A549 (cell line): ENCODE data around the gene ZPR1. TPM values are rescaled to one million over a fixed set of nuclear protein-coding genes. Genes with fewer than 3 reads are reported as not detected.

Source experiments
- ATAC-seq, 2 experiments: fragments of 200-7000 bp in 1 of 2; fragments of >200 bp in 1 of 2; cut with Nextera tagmentation in 1 of 2; cut with Tn5 transposase in 1 of 2; 3 replicates each; pipeline versions ENCODE4 v1.8.0 to v1.9.1; 2018 to 2020; ENCODE audit warnings: mild to moderate bottlenecking in 1 of 2, moderate library complexity in 1 of 2
- CTCF ChIA-PET: fragments of 300-600 bp; sonication (Branson Sonifier 250); formaldehyde crosslinking; extraction: SDS; loops from one replicate; lab custom pipeline; 2021; ENCODE audit warnings: antibody characterized with exemption, inconsistent platforms; lab: Yijun Ruan, JAX
- POLR2A ChIA-PET: fragments of 350-600 bp; formaldehyde crosslinking; extraction: SDS; loops from one replicate; lab custom pipeline; 2021; ENCODE audit warnings: antibody characterized with exemption, inconsistent platforms; lab: Yijun Ruan, JAX
- DNase-seq, 2 experiments: peaks; one replicate each; pipeline versions ENCODE4 v3.0.0 to v3.0.0-alpha.2; 2011 to 2016; ENCODE audit warnings: low read depth in 1 of 2, low spot score in 1 of 2
- FAIRE-seq: peaks from 2 replicates; lab custom pipeline; 2011; peaks lifted over from hg19 to GRCh38; lab: Jason Lieb, UNC
- H3K27ac ChIP-seq, 2 experiments: fragments of >200 bp; sonication (Bioruptor Twin); formaldehyde crosslinking; 3 replicates each; pipeline ENCODE4 v1.5.1; 2016 to 2017
- H3K4me1 ChIP-seq: fragments of >200 bp; sonication (Bioruptor Twin); formaldehyde crosslinking; 3 replicates; pipeline ENCODE4 v1.6.1; 2016
- H3K4me2 ChIP-seq: fragments of >200 bp; sonication (Bioruptor Twin); formaldehyde crosslinking; 3 replicates; pipeline ENCODE4 v1.6.1; 2016
- H3K4me3 ChIP-seq: fragments of >200 bp; sonication (Bioruptor Twin); formaldehyde crosslinking; 3 replicates; pipeline ENCODE4 v1.5.1; 2016
- H3K9me3 ChIP-seq: fragments of >200 bp; sonication (Bioruptor Twin); formaldehyde crosslinking; 3 replicates; pipeline ENCODE4 v1.6.1; 2016
- CBX2 ChIP-seq: fragments of 200-600 bp; sonication (generic); IDR thresholded peaks from 2 replicates; pipeline ENCODE4 v1.6.1; 2016; ENCODE audit warnings: low read depth, mild to moderate bottlenecking, borderline replicate concordance
- CBX8 ChIP-seq: fragments of 200-600 bp; sonication (generic); IDR thresholded peaks from 2 replicates; pipeline ENCODE4 v1.6.1; 2016
- CHD2 ChIP-seq: fragments of 150-350 bp; IDR thresholded peaks from 2 replicates; pipeline ENCODE4 v1.6.1; 2014; ENCODE audit warnings: low read length; ENCODE audit not compliant: partially characterized antibody
- CHD4 ChIP-seq: fragments of 200-600 bp; sonication (generic); IDR thresholded peaks from 2 replicates; pipeline ENCODE4 v1.6.1; 2016; ENCODE audit warnings: antibody characterized with exemption, mild to moderate bottlenecking, borderline replicate concordance
- CTCF ChIP-seq: fragments of >200 bp; sonication (Bioruptor Twin); formaldehyde crosslinking; IDR thresholded peaks from 3 replicates; pipeline ENCODE4 v1.5.1; 2016
- EHF ChIP-seq: fragments of 250-450 bp; sonication (Bioruptor Pico); IDR thresholded peaks from 2 replicates; pipeline ENCODE4 v1.5.0; 2020; ENCODE audit warnings: mild to moderate bottlenecking
- EP300 ChIP-seq, 2 experiments: fragments of >200 bp; sonication (Bioruptor Twin); formaldehyde crosslinking; IDR thresholded peaks; 2 replicates in 1 of 2; 3 replicates in 1 of 2; pipeline ENCODE4 v1.6.1; 2016 to 2017
- ESRRA ChIP-seq: fragments of 150-350 bp; IDR thresholded peaks from 2 replicates; pipeline ENCODE4 v1.6.1; 2014; ENCODE audit warnings: mild to moderate bottlenecking, low read length, borderline replicate concordance
- FOSL2 ChIP-seq, 2 experiments: fragments of 450-650 bp in 1 of 2; fragments of >200 bp in 1 of 2; sonication (Bioruptor Twin) in 1 of 2; formaldehyde crosslinking; IDR thresholded peaks; 2 replicates each; pipeline versions ENCODE4 v1.5.0 to v1.6.1; 2016 to 2020; ENCODE audit warnings: mild to moderate bottlenecking in 1 of 2, moderate library complexity in 1 of 2
- GATA3 ChIP-seq: IDR thresholded peaks from 2 replicates; pipeline ENCODE4 v1.6.1; 2012; ENCODE audit warnings: borderline replicate concordance
- HDAC2 ChIP-seq: fragments of 200-600 bp; sonication (generic); IDR thresholded peaks from 2 replicates; pipeline ENCODE4 v1.6.1; 2016
- HEYL ChIP-seq: fragments of 250-450 bp; sonication (Bioruptor Pico); IDR thresholded peaks from 2 replicates; pipeline ENCODE4 v1.8.0; 2021; ENCODE audit warnings: mild to moderate bottlenecking, moderate library complexity
- HOXB13 ChIP-seq: fragments of 250-450 bp; sonication (Bioruptor Pico); IDR thresholded peaks from 2 replicates; pipeline ENCODE4 v1.5.0; 2020; ENCODE audit warnings: low read depth, mild to moderate bottlenecking, moderate library complexity
- KDM1A ChIP-seq: fragments of 200-600 bp; sonication (generic); IDR thresholded peaks from 2 replicates; pipeline ENCODE4 v1.6.1; 2016; ENCODE audit warnings: low read depth, mild to moderate bottlenecking
- KDM5A ChIP-seq: fragments of 200-600 bp; sonication (generic); IDR thresholded peaks from 2 replicates; pipeline ENCODE4 v1.6.1; 2016; ENCODE audit warnings: antibody characterized with exemption, mild to moderate bottlenecking
- MAFK ChIP-seq: fragments of 450-650 bp; IDR thresholded peaks from 2 replicates; pipeline ENCODE4 v1.6.1; 2014; ENCODE audit not compliant: partially characterized antibody
- MAZ ChIP-seq: fragments of 150-350 bp; IDR thresholded peaks from 2 replicates; pipeline ENCODE4 v1.6.1; 2014; ENCODE audit warnings: antibody characterized with exemption, low read depth, low read length, borderline replicate concordance
- NFE2L2 ChIP-seq: fragments of 150-350 bp; conservative IDR thresholded peaks from 2 replicates; pipeline ENCODE4 v1.6.1; 2014; ENCODE audit warnings: low read length
- PHF8 ChIP-seq: fragments of 200-600 bp; sonication (generic); IDR thresholded peaks from 2 replicates; pipeline ENCODE4 v1.6.1; 2016; ENCODE audit warnings: low read depth, mild to moderate bottlenecking, antibody characterized with exemption, moderate library complexity, borderline replicate concordance
- POLR2A ChIP-seq: IDR thresholded peaks from 2 replicates; pipeline ENCODE4 v1.6.1; 2012; ENCODE audit warnings: mild to moderate bottlenecking, low read length
- RNF2 ChIP-seq: fragments of 200-600 bp; sonication (generic); IDR thresholded peaks from 2 replicates; pipeline ENCODE4 v1.6.1; 2016; ENCODE audit warnings: low read depth, mild to moderate bottlenecking, antibody characterized with exemption, moderate library complexity, borderline replicate concordance
- SREBF2 ChIP-seq: fragments of 450-650 bp; IDR thresholded peaks from 2 replicates; pipeline ENCODE4 v1.6.1; 2014; ENCODE audit warnings: mild to moderate bottlenecking, moderate library complexity
- ZNF302 ChIP-seq: fragments of 250-450 bp; sonication (Bioruptor Pico); IDR thresholded peaks from 2 replicates; pipeline ENCODE4 v1.9.0; 2021; ENCODE audit warnings: inconsistent platforms, mild to moderate bottlenecking, moderate library complexity
- WGBS: methylation state at CpG from one replicate; pipeline ENCODE4 v1.1.6; 2017; ENCODE audit errors: missing lambda C conversion rate; 5-methylcytosine and 5-hydroxymethylcytosine counted together
- polyA plus RNA-seq, 4 experiments: library from polyadenylated mRNA; depleted of rRNA in 3 of 4; stranded (reverse); fragments of >200 nt; fragmentation: RNase III in 1 of 4; extraction: RNeasy Plus Mini Kit Qiagen cat#74134 plus additional on column Dnase treatment in 1 of 4; gene quantifications; 2 replicates in 3 of 4; 3 replicates in 1 of 4; pipeline ENCODE4 v1.2.3, GENCODE V29; 2011 to 2017
- TF ChIP-seq, protein P1 (sequence below): fragments of 250-450 bp; sonication (Bioruptor Pico); IDR thresholded peaks from 2 replicates; pipeline ENCODE4 v1.5.0; 2020; ENCODE audit warnings: low read depth, mild to moderate bottlenecking, moderate library complexity

The ZPR1 gene
- polyA plus RNA-seq, 2 of the 4 experiments (the other 2 are of a cell fraction), result 44.1 to 65.6 TPM

GRCh38 chr11:116823031-116823843 lies 35.4 kb upstream of the ZPR1 start, which contains the start of gene APOA4:
Gene APOA4 (minus strand): TSS chr11:116823304. CDS start chr11:116823191, 113 bp downstream.
- H3K27ac ChIP-seq, result no peak within 1 kb of the TSS
- no peak for ATAC-seq
- 67% methylated on average over 10 of the region's 16 CpGs for WGBS
- H3K4me1 ChIP-seq, result no peaks in the 10 kb centered on the region
- POLR2A ChIA-PET, result interaction anchor here (1.0 kb wide), 1 partner anchor 36 kb away, joined by 3 read pairs; no protein-coding TSS in a partner anchor
- TF ChIP-seq POLR2A, result no peak
- TF ChIP-seq EP300 (IDR thresholded peaks at IDR 0.05), result no peak
- TF ChIP-seq MAZ, result no peak
- no peak for TF ChIP-seq CHD4
- TF ChIP-seq, protein P1, sequence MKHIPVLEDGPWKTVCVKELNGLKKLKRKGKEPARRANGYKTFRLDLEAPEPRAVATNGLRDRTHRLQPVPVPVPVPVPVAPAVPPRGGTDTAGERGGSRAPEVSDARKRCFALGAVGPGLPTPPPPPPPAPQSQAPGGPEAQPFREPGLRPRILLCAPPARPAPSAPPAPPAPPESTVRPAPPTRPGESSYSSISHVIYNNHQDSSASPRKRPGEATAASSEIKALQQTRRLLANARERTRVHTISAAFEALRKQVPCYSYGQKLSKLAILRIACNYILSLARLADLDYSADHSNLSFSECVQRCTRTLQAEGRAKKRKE, result no peak
- TF ChIP-seq HEYL, result no peak
- TF ChIP-seq HOXB13 (CRISPR knock-in tag), result no peak
- no peak for TF ChIP-seq FOSL2 (IDR thresholded peaks at IDR 0.05)
- TF ChIP-seq FOSL2 (CRISPR knock-in tag; IDR thresholded peaks at IDR 0.05), result no peak
- no peak for TF ChIP-seq CBX2
- TF ChIP-seq ZNF302, result no peak
- no peak for TF ChIP-seq MAFK
- no peak for TF ChIP-seq PHF8
- TF ChIP-seq CTCF, result no peak
- no peak for TF ChIP-seq NFE2L2
- TF ChIP-seq HDAC2, result no peak
- no peak for TF ChIP-seq KDM1A
- no peak for TF ChIP-seq CBX8
- no peak for TF ChIP-seq CHD2
- no peak for TF ChIP-seq SREBF2
- no peak for TF ChIP-seq EHF (CRISPR knock-in tag)
- no peak for DNase-seq
- H3K9me3 ChIP-seq, result no peaks in the 10 kb centered on the region
- no peak within 1 kb of the TSS for H3K4me2 ChIP-seq
- no peak for FAIRE-seq
- CTCF ChIA-PET, result interaction anchor here (2.4 kb wide), 1 partner anchor 13 kb away, joined by 9 read pairs; no protein-coding TSS in a partner anchor
- H3K4me3 ChIP-seq, result no peak within 1 kb of the TSS

DNA sequence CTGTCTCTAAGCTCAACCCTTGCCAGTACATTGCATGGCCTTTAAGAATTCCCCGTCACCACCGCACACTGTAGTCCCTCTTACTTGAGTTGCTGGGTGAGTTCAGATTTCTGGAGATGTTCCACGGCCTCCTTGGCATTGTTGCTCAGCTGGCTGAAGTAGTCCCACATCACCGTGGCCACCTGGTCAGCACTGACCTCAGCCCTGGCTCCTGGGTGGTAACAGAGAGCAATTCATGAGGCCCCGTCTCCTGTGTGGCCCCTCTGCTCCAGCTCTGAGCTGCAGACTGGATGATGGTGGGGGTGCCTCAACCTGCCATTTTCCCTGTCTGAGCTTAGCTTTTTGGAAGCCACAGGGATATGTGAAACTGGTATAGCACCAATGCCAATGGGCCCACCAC lies 34.8 kb upstream of the ZPR1 start:
- ChIA-PET POLR2A (interaction anchor here (1.0 kb wide), 1 partner anchor 36 kb away, joined by 3 read pairs; no protein-coding TSS in a partner anchor), CTCF (interaction anchor here (2.4 kb wide), 1 partner anchor 13 kb away, joined by 9 read pairs; no protein-coding TSS in a partner anchor)
- ATAC-seq, result no peak
- no peak overlapping the region for H3K27ac ChIP-seq
- no peak overlapping the region for H3K4me2 ChIP-seq
- FAIRE-seq, result no peak
- no peaks in the 10 kb centered on the region for H3K9me3 ChIP-seq
- no peak for TF ChIP-seq KDM5A
- no peak for TF ChIP-seq ESRRA
- TF ChIP-seq GATA3, result no peak
- TF ChIP-seq RNF2, result no peak
- no peak for TF ChIP-seq CHD2
- no peak for TF ChIP-seq ZNF302
- no peak overlapping the region for H3K4me3 ChIP-seq
- DNase-seq, result no peak
- WGBS, result 69% methylated on average over 4 of the region's 5 CpGs
- no peaks in the 10 kb centered on the region for H3K4me1 ChIP-seq
